HG03378 (cell line): ENCODE data around the gene MAMDC4.
"Not testable (repeated sequence)": the region's sequence is repeated elsewhere in the genome, so short reads cannot be mapped to it uniquely, and the experiment has no call there.

ENCODE experiments used
- ATAC-seq: cut with Tn5 transposase; IDR thresholded peaks from one replicate; pipeline ENCODE4 v1.9.1; 2021; ENCODE audit warnings: mild to moderate bottlenecking, moderate library complexity; ENCODE audit not compliant: unreplicated experiment

The MAMDC4 gene

DNA sequence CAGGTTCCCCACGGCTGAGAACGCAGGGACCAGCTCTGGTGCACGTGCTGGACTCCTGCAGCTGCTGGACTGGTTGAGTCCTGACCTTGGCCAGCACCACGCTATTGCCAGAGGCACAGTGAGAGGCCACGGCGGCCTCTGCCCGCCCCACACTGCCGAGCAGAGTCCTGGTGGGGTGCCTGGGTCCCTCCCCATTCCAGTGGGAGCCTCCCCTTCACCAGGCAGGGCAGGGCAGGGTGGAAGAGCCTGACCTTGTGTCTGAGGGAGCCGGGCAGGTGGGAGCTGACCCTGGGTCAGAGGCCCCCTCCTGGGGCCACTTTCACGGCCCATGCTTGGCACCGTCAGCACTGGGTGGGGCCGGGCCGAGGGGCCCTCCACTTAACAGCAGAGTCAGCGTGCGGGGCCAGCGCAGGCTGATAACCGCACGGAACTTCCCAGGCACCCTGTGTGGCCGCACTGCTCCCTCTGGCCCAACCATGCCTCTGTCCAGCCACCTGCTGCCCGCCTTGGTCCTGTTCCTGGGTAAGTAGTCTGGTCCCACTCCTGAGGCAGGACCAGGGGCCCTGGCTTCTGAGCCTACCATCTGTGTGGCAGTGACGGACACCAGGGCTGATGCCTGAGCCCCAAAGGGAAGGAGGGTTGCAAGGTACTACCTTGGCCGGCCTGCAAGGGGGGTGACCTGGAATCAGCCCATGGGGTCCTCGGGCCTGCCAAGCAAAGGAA lies at the start of gene MAMDC4:
MAMDC4 (plus strand) TSS at position 406 of the 723 bp plus-strand sequence; CDS start at position 477, 71 bp downstream.
- ATAC-seq, result no peak

DNA sequence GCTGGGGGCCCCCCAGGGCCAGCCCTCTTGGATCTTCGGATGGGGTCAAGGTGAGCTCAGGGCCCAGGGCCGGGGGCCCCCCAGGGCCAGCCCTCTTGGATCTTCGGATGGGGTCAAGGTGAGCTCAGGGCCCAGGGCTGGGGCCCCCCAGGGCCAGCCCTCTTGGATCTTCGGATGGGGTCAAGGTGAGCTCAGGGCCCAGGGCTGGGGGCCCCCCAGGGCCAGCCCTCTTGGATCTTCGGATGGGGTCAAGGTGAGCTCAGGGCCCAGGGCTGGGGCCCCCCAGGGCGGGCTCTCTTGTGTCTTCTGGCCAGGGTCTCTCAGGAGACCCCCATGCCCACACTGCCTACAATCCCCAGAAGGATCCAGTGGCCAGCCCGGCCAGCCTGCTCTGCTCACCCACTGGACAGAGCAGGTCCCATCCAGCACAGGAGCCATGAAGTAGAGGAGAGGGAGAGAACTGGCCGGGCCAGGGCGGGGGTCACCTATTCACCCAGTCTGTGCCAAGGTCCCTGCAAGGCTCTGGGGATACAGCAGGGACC lies 49.1 kb upstream of the MAMDC4 start:
- not testable (repeated sequence) for ATAC-seq

DNA sequence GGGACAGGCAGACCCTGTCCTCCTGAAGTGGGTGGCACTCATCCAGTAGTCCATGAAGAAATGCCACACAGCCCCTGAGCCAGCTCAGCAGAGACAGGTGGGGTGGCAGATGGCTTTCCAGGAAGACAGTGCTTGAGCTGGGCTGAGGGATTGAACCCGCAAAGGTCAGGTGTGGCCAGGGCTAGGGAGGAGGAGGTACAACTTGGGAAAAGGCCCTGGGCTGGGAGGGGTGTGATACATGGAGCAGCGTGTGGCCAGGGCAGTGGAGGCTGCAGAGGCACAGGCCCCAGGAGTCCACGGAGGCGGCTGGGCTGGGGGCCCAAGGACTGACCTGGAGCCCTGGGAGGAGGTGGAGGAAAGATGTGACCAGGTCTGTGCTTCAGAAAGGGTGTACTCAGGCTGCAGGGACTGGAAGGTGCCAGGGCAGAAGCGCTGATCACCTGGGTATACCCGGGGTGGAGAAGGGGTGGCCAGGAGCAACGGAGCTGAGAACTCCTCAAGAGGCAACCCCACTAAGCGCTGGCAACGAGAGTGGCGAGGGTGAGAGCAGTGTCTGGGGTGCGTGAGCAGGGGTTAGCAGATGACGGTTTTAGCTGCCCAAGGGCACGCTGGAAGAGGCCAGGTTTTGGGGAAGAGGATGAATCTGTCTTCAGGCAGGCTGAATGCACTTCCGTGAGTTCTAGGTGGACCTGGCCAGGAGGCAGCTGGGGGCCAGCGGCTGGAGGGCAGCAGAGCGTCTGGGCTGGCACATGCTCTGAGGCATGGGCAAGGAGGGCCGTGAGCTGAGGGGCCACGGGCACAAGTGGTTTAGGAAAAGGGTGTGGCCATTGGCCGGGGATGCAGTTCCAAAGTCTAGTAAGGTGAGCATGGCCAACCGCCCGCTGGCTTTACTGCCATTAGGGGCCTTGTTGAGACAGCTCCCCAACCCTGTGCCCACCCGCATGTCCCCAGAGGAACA lies 48.3 kb upstream of the MAMDC4 start:
- no peak for ATAC-seq

DNA sequence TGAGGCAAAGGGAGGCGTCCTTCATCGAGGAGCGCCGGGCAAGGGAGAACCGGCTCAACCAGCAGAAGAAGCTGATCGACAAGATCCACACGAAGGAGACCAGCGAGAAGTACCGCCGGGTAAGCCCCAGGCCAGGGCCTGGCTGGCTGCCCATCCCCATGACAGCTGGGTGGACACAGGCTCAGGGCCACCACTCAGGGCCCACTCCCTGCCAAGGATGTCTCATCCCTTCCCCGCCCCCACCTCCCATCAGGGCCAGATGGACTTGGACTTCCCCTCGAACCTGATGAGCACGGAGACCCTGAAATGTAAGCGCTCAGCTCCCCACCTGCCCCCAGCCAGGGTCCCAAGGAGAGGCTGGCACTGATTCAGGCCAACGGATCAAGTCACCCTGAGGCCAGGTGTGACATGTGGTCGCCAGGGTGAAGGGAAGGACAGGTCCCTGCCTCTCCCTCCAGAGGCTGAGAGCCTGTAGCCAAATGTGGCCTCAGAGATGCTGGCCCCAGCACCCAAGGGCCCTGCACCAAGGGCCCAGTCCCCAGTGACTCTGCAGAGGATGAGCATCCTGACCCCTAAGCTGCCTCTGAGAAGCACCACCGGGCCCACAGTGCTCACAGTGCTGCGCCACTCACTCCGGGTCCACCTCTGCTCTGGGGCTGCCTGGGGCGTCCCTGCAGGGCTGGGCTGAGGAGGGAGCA lies 47.5 kb upstream of the MAMDC4 start:
- no peak for ATAC-seq

DNA sequence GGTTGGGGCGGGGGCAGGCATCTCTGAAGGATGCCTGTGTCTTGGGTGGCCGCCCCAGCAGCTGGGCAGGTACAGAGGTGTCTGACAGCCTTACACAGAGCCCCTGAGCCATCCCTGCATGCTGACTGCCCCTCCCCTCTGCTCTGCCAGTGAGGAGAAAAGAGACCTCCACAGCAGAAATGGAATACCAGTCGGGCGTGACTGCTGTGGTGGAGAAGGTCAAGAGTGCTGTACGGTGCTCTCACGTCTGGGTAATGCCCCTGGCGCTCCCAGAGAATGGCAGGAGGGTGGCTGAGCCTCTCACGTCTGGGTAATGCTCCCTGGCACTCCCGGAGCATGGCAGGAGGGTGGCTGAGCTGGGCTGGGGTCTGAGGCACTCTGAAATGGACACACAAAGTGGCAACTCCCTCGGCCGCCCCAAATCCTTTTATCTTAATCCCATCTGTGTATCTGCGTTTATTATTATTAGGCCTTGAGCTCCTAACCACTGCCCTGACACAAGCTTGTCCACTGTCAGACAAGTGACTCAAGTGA lies 46.9 kb upstream of the MAMDC4 start:
- no peak for ATAC-seq

DNA sequence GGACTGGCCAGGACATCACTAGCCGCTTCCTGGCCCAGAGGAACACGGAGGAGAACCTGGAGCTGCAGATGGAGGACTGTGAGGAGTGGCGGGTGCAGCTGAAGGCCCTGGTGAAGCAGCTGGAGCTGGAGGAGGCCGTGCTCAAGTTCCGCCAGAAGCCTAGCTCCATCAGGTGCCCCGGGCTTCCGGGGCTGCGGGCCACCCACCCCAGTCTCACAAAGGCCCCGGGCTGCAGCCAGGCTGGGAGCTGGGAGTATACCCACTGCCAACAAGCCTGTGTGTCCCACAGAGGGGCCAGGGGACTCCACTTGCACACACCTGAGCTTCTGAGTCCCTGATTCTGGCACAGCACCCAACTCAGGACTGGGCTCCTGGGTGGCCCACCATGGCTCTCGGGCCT lies 46.1 kb upstream of the MAMDC4 start:
- no peak for ATAC-seq

DNA sequence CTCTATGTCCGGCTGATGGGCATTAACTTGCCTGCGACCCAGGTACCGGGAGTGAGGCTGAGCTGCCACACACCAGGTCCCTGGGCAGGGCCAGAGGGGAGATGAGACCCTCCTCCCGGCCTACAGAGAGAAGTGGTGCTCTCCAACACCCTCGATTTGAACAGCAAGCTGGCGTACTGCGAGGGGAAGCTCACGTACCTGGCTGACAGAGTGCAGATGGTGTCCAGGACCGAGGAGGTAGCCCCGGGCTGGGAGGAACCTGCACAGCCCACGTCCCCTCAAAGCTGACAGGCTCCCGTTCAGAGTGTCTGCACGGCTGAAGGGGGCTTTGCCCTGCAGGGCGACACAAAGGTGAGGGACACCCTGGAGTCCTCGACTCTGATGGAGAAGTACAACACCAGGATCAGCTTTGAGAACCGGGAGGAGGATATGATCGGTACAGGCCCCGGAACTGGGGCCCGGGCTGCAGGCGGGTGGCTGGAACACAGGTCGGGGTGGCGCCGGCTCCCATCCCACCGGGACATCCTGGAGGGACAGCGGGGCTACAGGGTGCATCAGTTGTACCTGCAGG lies 45.4 kb upstream of the MAMDC4 start:
- no peak for ATAC-seq

DNA sequence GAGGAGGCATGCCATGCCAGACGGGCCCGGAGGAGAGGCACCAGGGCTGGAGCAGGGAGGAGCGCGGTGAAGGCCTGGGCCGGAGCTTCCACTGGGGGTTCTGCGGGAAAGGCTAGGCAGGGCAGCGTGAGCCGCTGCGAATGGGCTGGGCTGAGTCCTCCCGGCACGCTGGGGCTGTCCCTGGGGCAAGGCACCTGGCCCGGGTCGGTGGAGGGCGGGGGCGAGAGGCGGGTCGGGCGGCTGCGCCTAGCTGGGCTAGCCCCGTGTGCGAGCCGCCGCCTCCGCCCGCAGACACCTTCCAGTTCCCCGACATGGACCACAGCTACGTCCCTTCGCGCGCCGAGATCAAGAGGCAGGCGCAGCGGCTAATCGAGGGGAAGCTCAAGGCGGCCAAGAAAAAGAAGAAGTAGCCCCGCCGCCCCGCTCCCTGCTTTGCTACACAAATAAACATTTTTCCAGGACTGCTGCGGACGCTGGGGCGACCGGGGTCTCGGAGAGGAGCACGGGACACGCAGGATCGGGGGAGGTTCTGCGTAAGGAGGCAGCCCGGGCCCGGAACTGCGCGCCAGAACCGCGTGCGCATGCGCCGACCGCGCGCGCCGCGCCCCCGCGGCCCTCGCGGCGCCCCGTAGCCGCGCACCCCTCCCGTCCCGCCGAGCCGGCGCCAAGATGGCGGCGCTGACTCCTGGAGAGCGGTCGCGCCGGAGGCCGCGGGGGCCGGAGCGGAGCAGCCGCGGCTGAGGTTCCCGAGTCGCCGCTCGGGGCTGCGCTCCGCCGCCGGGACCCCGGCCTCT lies 44.7 kb upstream of the MAMDC4 start, which contains the start of gene RABL6:
RABL6 (plus strand) TSS at position 668 of the 794 bp plus-strand sequence. CDS start 249 bp downstream, outside the sequence.
- ATAC-seq, result no peak

DNA sequence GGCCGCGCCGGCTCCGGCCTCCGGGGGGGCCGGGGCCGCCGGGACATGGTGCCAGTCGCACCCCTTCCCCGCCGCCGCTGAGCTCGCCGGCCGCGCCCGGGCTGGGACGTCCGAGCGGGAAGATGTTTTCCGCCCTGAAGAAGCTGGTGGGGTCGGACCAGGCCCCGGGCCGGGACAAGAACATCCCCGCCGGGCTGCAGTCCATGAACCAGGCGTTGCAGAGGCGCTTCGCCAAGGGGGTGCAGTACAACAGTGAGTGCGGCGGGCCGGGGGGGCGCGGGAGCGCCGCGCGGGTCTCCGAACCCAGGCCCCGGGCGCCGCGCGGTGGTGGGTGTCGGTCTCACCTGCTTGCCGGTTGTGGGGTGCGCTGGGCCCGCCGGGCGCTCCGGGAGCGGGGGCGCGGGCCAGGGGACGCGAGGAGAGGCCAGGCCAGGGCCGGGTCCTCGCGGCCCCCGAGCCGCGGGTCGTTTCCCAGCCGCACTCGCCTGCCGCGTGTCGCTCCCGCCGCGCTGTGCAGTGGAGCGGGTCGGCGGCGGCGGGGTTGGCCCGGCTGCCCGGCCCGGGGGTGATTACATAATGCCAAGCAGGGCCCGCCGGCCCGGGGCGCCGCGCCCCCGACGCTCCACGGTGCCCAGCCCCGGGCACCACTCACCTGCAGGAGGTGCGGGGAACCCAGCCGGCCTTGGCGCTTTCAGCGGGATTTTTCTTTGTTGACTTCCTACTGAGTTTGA lies 43.9 kb upstream of the MAMDC4 start:
- ATAC-seq, result no peak

DNA sequence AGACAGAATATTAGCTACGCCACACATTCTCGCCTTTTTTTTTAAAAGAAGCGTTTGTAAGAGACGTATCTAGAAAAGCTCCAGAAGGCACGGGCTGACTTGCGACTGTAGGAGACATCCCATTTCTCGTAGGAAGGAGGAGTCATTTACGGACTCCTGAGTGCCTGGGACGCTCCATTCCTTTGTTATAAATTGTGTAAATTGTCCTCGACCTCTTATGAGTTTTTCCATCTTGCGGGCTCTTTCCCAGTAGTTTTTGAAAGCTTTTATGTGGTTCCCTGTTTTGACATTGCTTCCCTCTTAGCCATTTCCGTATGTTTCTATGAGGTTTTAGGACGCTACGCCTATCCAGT lies 43.4 kb upstream of the MAMDC4 start:
- ATAC-seq, result no peak

DNA sequence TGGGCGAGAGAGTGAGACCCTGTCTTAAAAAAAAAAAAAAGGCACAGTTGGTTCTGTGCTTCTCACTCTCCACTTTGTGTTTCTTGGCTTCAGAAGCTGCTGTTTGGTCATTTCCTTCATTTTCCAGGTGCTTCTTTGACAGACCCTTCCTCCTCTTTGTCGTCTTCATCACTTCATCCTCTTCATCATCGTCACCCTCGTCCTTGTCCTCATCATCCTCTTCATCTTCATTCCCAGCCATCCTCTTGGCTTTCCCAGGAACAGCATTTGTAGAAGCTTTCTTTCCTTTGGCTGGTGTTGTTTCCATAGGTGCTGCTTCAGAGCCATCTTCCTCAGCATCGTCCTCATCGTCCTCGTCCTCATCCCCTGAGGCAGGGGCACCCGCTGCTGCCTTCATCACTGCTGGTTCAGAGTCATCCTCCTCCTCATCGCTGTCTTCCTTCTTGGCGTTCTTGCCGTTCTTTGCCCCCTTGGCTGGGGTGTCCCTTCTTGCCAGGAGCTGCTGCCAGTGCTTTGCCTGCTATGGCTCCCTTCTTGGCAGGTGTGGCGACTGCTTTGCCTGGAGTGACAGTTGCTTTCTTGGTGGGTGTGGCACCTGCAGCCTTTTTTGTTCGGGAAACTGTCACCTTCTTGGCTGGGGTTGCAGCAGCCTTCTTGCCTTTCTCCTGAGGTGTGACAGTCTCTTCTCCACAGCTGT lies 37.3 kb upstream of the MAMDC4 start:
- ATAC-seq, result no peak

DNA sequence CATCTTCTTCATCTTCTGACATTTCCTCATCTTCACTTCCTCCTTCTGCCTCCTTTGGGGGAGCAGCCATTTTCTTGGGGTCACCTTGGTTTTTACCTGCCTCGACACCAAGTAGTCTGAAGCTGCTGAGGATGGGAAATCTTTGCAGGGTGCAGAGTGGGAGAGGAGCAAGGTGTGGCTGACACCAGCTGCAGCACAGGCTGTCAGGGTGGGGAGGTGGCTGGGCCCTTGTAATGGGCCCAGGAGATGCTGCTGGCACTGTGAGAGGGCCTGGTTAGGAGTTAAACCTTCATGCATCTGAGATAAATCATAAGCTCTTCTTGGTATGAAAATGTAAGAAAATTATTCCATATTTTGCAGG lies 36.7 kb upstream of the MAMDC4 start:
- no peak for ATAC-seq

DNA sequence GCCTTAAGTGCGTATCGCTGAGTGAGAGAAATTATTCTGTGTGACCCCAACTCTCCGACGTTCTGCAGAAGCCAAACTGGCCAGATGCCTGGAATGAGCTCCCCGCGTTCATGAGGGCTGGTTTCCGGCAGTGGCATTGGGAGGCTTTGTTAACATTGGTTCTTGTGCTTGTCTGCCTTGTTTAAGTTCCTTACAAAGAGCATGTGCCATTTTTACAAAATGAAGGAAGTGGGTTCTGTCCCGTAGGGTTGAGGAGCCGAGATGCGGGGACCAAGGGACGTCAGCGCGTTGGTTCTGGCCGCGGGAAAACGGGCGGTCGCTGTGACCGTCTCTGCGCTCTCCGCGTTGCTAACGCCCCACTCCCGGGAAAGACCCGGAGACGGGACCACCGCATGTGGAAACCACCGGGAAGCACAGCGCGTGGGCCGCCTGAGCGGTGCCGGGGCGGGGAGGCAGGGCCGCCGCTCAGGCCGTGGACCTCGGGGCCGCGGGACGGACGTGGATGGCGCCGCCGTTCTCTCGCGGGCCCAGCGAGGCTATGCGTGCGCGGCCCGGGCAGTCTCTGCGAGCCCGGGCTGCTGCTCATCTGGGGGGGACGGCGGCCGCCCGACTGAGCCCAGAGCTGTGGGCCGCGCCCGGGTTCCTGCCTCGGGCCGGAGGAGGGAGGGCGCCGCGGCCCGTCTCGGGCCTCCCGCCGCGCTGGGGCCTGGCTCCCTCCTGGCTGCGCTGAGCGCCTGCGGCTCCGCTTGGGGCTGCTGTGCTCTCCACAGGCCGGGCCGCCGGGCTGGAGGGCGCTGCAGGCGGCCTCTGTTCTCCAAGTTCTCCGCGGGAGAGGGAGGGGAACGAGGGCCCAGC lies 30.9 kb upstream of the MAMDC4 start:
- ATAC-seq, result no peak

DNA sequence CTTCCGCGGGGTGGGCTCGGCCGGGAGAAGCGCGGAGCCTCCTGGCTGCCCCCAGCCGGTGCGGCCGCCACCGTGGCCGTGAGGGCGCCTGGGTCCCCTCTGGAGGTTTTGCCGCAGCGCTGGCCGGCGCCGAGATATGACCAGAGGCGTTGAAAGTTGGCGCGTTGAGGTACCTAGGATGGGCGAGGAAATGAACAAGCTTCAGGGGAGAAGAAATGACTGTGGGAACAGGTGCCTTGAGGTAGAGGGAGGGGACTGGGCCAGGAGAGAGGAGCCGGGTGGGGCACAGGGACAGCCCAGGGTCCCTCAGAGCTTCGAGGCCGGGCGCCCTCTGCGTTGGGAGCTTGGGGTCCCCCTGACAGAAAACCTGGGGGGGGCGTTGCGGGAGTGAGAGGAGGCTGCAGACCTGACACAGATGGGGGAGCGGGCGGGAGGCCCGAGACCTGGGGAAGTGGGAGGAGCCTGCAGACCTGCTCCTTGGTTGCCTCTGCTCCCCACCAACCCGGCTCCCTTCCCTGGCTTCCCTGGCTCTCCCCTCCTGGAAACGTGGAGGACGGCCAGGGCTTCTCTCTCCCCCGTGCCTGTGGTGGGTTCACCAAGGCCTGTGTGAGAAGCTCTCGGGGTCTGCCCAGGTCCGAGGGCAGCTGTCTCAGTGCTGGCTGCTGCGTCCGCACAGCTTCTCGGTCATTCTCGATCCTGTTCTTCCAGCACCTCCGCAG lies 30.2 kb upstream of the MAMDC4 start:
- ATAC-seq, result no peak

DNA sequence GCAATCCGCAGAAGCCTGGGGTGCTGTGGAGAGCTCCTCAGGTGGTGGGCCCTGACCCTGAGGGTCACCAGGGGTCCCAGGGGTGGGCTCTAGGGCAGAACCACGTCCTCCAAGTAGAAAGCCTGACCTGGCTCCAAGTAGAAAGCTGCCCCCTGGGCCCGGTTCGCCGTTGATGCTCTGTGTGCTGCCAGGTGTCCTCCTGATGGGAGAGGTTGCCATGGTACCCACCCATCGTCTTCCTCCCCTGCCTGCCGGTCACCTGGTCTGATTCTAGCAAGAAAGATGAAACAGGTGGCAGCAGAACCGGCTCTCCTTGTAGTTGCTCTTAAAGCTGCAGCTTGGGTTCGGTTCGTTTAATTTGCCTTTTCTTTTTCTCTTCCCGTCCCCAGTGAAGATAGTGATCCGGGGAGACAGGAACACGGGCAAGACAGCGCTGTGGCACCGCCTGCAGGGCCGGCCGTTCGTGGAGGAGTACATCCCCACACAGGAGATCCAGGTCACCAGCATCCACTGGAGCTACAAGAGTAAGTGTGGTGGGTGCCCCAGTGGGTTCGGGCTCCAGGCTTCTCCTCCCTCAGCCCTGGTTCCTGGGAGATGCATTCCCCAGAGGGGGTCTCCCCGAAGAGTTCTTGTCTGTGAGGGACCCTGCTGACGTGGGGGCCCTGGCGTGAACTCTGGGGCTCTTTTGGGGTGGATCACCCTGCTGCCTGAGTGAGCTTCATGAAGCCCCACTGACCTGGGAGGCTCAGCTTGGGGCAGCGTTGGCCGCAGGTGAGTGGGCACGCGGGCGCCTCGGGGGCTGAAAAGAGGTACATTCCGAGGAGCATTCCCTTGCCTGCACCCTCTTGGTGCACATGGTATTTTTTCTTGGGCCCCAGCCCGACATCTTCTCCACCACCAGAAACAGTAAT lies 28.8 kb upstream of the MAMDC4 start:
- no peak for ATAC-seq
